A549 (cell line): ENCODE measurements around the gene GRK6. TPM values are rescaled to one million over a fixed set of nuclear protein-coding genes. Genes with fewer than 3 reads are reported as not detected.

Source experiments
- BHLHE40 ChIP-seq: IDR thresholded peaks from 2 replicates; pipeline ENCODE4 v1.6.1; 2012; ENCODE audit warnings: low read depth, low read length, inconsistent platforms
- CBX8 ChIP-seq: fragments of 200-600 bp; sonication (generic); IDR thresholded peaks from 2 replicates; pipeline ENCODE4 v1.6.1; 2016
- CHD2 ChIP-seq: fragments of 150-350 bp; IDR thresholded peaks from 2 replicates; pipeline ENCODE4 v1.6.1; 2014; ENCODE audit warnings: low read length; ENCODE audit not compliant: partially characterized antibody
- EP300 ChIP-seq, 2 experiments: fragments of >200 bp; sonication (Bioruptor Twin); formaldehyde crosslinking; IDR thresholded peaks; 2 replicates in 1 of 2; 3 replicates in 1 of 2; pipeline ENCODE4 v1.6.1; 2016 to 2017
- GATA3 ChIP-seq: IDR thresholded peaks from 2 replicates; pipeline ENCODE4 v1.6.1; 2012; ENCODE audit warnings: borderline replicate concordance
- HDAC2 ChIP-seq: fragments of 200-600 bp; sonication (generic); IDR thresholded peaks from 2 replicates; pipeline ENCODE4 v1.6.1; 2016
- HEYL ChIP-seq: fragments of 250-450 bp; sonication (Bioruptor Pico); IDR thresholded peaks from 2 replicates; pipeline ENCODE4 v1.8.0; 2021; ENCODE audit warnings: mild to moderate bottlenecking, moderate library complexity
- HMGXB4 ChIP-seq: fragments of 250-450 bp; sonication (Bioruptor Pico); IDR thresholded peaks from 2 replicates; pipeline ENCODE4 v1.5.0; 2021; ENCODE audit warnings: mild to moderate bottlenecking, moderate library complexity, borderline replicate concordance
- HOXA7 ChIP-seq: fragments of 250-450 bp; sonication (Bioruptor Pico); IDR thresholded peaks from 2 replicates; pipeline ENCODE4 v1.5.0; 2020; ENCODE audit warnings: mild to moderate bottlenecking, moderate library complexity
- HOXB13 ChIP-seq: fragments of 250-450 bp; sonication (Bioruptor Pico); IDR thresholded peaks from 2 replicates; pipeline ENCODE4 v1.5.0; 2020; ENCODE audit warnings: low read depth, mild to moderate bottlenecking, moderate library complexity
- KDM1A ChIP-seq: fragments of 200-600 bp; sonication (generic); IDR thresholded peaks from 2 replicates; pipeline ENCODE4 v1.6.1; 2016; ENCODE audit warnings: low read depth, mild to moderate bottlenecking
- KDM5A ChIP-seq: fragments of 200-600 bp; sonication (generic); IDR thresholded peaks from 2 replicates; pipeline ENCODE4 v1.6.1; 2016; ENCODE audit warnings: antibody characterized with exemption, mild to moderate bottlenecking
- MAX ChIP-seq: IDR thresholded peaks from 2 replicates; pipeline ENCODE4 v1.6.1; 2012
- MYC ChIP-seq: IDR thresholded peaks from 2 replicates; pipeline ENCODE4 v1.6.1; 2012; ENCODE audit warnings: mild to moderate bottlenecking, inconsistent platforms, low read length, improper control_type of control experiment, borderline replicate concordance
- NPAS2 ChIP-seq: fragments of 250-450 bp; sonication (Bioruptor Pico); IDR thresholded peaks from 2 replicates; pipeline ENCODE4 v1.8.0; 2022; ENCODE audit warnings: mild to moderate bottlenecking, moderate library complexity, borderline replicate concordance
- PBX3 ChIP-seq: IDR thresholded peaks from 2 replicates; pipeline ENCODE4 v1.6.1; 2012
- PHF8 ChIP-seq: fragments of 200-600 bp; sonication (generic); IDR thresholded peaks from 2 replicates; pipeline ENCODE4 v1.6.1; 2016; ENCODE audit warnings: low read depth, mild to moderate bottlenecking, antibody characterized with exemption, moderate library complexity, borderline replicate concordance
- RAD21 ChIP-seq, 2 experiments: fragments of >200 bp in 1 of 2; sonication (Bioruptor Twin) in 1 of 2; formaldehyde crosslinking in 1 of 2; IDR thresholded peaks in 1 of 2; conservative IDR thresholded peaks in 1 of 2; 2 replicates in 1 of 2; 3 replicates in 1 of 2; pipeline ENCODE4 v1.6.1; 2012 to 2018; ENCODE audit warnings: inconsistent platforms in 1 of 2
- RFX5 ChIP-seq: fragments of 450-650 bp; IDR thresholded peaks from 2 replicates; pipeline ENCODE4 v1.7.1; 2014; ENCODE audit warnings: antibody characterized with exemption, mild to moderate bottlenecking, moderate library complexity
- SMC3 ChIP-seq: fragments of >200 bp; sonication (Bioruptor Twin); formaldehyde crosslinking; IDR thresholded peaks from 3 replicates; pipeline ENCODE4 v1.6.1; 2018; ENCODE audit warnings: inconsistent platforms
- TFCP2L1 ChIP-seq: fragments of 250-450 bp; sonication (Bioruptor Pico); IDR thresholded peaks from 2 replicates; pipeline ENCODE4 v1.5.0; 2021; ENCODE audit warnings: mild to moderate bottlenecking
- polyA plus RNA-seq, 4 experiments: library from polyadenylated mRNA; depleted of rRNA in 3 of 4; stranded (reverse); fragments of >200 nt; fragmentation: RNase III in 1 of 4; extraction: RNeasy Plus Mini Kit Qiagen cat#74134 plus additional on column Dnase treatment in 1 of 4; gene quantifications; 2 replicates in 3 of 4; 3 replicates in 1 of 4; pipeline ENCODE4 v1.2.3, GENCODE V29; 2011 to 2017
- TF ChIP-seq, protein P1 (sequence below): fragments of >200 bp; sonication (Bioruptor Twin); formaldehyde crosslinking; IDR thresholded peaks from 2 replicates; pipeline ENCODE4 v1.6.1; 2016
- TF ChIP-seq, protein P2 (sequence below): fragments of >200 bp; sonication (Bioruptor Twin); formaldehyde crosslinking; IDR thresholded peaks from 3 replicates; pipeline ENCODE4 v1.5.1; 2016

GRK6 gene
- polyA plus RNA-seq, 2 of the 4 experiments (the other 2 are of a cell fraction), result 20.1 to 28.8 TPM

- no peak for TF ChIP-seq HOXB13 (CRISPR knock-in tag)
- TF ChIP-seq, protein P1, sequence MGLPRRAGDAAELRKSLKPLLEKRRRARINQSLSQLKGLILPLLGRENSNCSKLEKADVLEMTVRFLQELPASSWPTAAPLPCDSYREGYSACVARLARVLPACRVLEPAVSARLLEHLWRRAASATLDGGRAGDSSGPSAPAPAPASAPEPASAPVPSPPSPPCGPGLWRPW, result no peak
- TF ChIP-seq HEYL, result no peak
- no peak for TF ChIP-seq HMGXB4
- TF ChIP-seq HDAC2, result no peak
- no peak for TF ChIP-seq PBX3
- TF ChIP-seq EP300 (IDR thresholded peaks at IDR 0.05), result no peak
- TF ChIP-seq TFCP2L1 (CRISPR knock-in tag), result no peak; the same call in 1 of the 2 replicates
- TF ChIP-seq GATA3, result no peak
- 0 out of 2 replicates have a peak, but pooled peaks have one; percentile 22 for TF ChIP-seq BHLHE40
- TF ChIP-seq PHF8, result peak; percentile 50; the same call in 1 of the 2 replicates
- no peak for TF ChIP-seq RFX5
- no peak for TF ChIP-seq KDM5A
- TF ChIP-seq MAX, result peak; percentile 78; the same call in 1 of the 2 replicates
- TF ChIP-seq RAD21 (conservative IDR thresholded peaks at IDR 0.05 in 1 of 2, IDR thresholded peaks at IDR 0.05 in 1 of 2), result peak in 1 of 2 experiments; percentile 27; a peak in 1 of 5 replicates
- peak; percentile 66; the same call in 1 of the 2 replicates for TF ChIP-seq MYC
- TF ChIP-seq, protein P2, sequence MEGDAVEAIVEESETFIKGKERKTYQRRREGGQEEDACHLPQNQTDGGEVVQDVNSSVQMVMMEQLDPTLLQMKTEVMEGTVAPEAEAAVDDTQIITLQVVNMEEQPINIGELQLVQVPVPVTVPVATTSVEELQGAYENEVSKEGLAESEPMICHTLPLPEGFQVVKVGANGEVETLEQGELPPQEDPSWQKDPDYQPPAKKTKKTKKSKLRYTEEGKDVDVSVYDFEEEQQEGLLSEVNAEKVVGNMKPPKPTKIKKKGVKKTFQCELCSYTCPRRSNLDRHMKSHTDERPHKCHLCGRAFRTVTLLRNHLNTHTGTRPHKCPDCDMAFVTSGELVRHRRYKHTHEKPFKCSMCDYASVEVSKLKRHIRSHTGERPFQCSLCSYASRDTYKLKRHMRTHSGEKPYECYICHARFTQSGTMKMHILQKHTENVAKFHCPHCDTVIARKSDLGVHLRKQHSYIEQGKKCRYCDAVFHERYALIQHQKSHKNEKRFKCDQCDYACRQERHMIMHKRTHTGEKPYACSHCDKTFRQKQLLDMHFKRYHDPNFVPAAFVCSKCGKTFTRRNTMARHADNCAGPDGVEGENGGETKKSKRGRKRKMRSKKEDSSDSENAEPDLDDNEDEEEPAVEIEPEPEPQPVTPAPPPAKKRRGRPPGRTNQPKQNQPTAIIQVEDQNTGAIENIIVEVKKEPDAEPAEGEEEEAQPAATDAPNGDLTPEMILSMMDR, result peak; percentile 69
- TF ChIP-seq NPAS2 (CRISPR knock-in tag), result peak; percentile 38; the same call in 1 of the 2 replicates
- TF ChIP-seq KDM1A, result no peak
- TF ChIP-seq CHD2, result no peak
- TF ChIP-seq SMC3, result peak; percentile 39; the same call in 1 of the 3 replicates
- TF ChIP-seq HOXA7 (CRISPR knock-in tag), result no peak
- no peak for TF ChIP-seq CBX8
These were observed 28.7 kb downstream of the GRK6 start (continued) for GRCh38 chr5:177455036-177455660.
